DOHH2 (cell line): ENCODE measurements around the gene MED8.

Experiments
- H3F3A ChIP-seq: fragments of 200-600 bp; sonication (generic), shearing (Covaris generic); 2 replicates; pipeline ENCODE4 v1.6.0; 2016; ENCODE audit warnings: antibody characterized with exemption, mild to moderate bottlenecking; ENCODE audit not compliant: control insufficient read depth, insufficient read depth
- H3K27ac ChIP-seq: fragments of 200-600 bp; sonication (generic); 2 replicates; pipeline ENCODE4 v1.5.1; 2014; ENCODE audit warnings: low read depth, mild to moderate bottlenecking, low read length, moderate library complexity
- H3K27me3 ChIP-seq: fragments of 200-600 bp; sonication (generic); 2 replicates; pipeline ENCODE4 v1.6.1; 2014; ENCODE audit warnings: mild to moderate bottlenecking, low read length, mixed read lengths; ENCODE audit not compliant: control insufficient read depth
- H3K36me3 ChIP-seq: fragments of 200-600 bp; sonication (generic); 2 replicates; pipeline ENCODE4 v1.6.1; 2014; ENCODE audit warnings: mild to moderate bottlenecking, low read length, moderate library complexity, mixed read lengths; ENCODE audit not compliant: control insufficient read depth
- H3K4me1 ChIP-seq: fragments of 200-600 bp; sonication (generic); 2 replicates; pipeline ENCODE4 v1.6.1; 2014; ENCODE audit warnings: mild to moderate bottlenecking, low read length, mixed read lengths; ENCODE audit not compliant: control insufficient read depth
- H3K4me2 ChIP-seq: fragments of 200-600 bp; sonication (generic); 2 replicates; pipeline ENCODE4 v1.6.0; 2014; ENCODE audit warnings: mild to moderate bottlenecking, low read length, moderate library complexity
- H3K4me3 ChIP-seq: fragments of 200-600 bp; sonication (generic); 2 replicates; pipeline ENCODE4 v1.5.1; 2014; ENCODE audit warnings: mild to moderate bottlenecking, low read length, mixed read lengths
- H3K79me2 ChIP-seq: fragments of 200-600 bp; sonication (generic); 2 replicates; pipeline ENCODE4 v1.6.1; 2014; ENCODE audit warnings: mild to moderate bottlenecking, low read length, mixed read lengths; ENCODE audit not compliant: control insufficient read depth
- H3K9me2 ChIP-seq: fragments of 200-600 bp; sonication (generic); replicated peaks from 2 replicates; pipeline ENCODE4 v1.6.1; 2014; ENCODE audit warnings: mild to moderate bottlenecking, low read length, mixed read lengths; ENCODE audit not compliant: control insufficient read depth
- H3K9me3 ChIP-seq: fragments of 200-600 bp; sonication (generic); 2 replicates; pipeline ENCODE4 v1.6.1; 2014; ENCODE audit warnings: antibody characterized with exemption, low read length, mixed read lengths; ENCODE audit not compliant: control insufficient read depth, insufficient read depth
- H4K20me1 ChIP-seq: fragments of 200-600 bp; sonication (generic); 2 replicates; pipeline ENCODE4 v1.6.0; 2014; ENCODE audit warnings: low read depth, mild to moderate bottlenecking, antibody characterized with exemption, low read length, moderate library complexity; ENCODE audit not compliant: control insufficient read depth, insufficient read depth
- EZH2phosphoT487 ChIP-seq: fragments of 200-600 bp; sonication (generic); IDR thresholded peaks from 2 replicates; pipeline ENCODE4 v1.6.1; 2017; ENCODE audit warnings: borderline replicate concordance, mild to moderate bottlenecking, antibody characterized with exemption, low read length, moderate library complexity, mixed read lengths
- TF ChIP-seq, protein P1 (sequence below): fragments of 200-600 bp; sonication (generic); IDR thresholded peaks from one replicate; pipeline ENCODE4 v1.5.1; 2014; ENCODE audit warnings: antibody characterized with exemption, mild to moderate bottlenecking, low read depth, low read length; ENCODE audit not compliant: poor library complexity, severe bottlenecking

The MED8 gene

DNA sequence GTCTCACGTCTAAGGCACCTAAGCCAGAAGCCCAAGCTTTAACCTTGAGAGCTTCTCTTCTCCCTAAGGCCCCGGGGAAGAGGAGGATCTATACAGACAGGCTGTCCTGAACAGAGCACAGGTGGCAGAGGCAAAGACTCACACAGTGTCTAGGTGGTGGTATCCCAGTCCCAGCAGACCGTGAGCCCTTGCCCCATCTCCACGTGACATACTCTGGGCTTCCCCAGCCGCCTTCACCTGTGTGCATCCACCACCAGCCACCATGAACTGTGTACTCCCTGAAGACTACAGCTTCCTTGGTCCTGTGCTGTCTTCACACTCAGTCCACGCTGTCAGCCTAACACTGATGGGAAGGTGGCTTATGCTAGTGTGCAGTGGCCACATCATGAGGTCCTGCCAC lies 31.8 kb upstream of the MED8 start:
- peaks cover 71% of the 10 kb centered on the region for H3K36me3 ChIP-seq
- no peak overlapping the region for H3K4me2 ChIP-seq

DNA sequence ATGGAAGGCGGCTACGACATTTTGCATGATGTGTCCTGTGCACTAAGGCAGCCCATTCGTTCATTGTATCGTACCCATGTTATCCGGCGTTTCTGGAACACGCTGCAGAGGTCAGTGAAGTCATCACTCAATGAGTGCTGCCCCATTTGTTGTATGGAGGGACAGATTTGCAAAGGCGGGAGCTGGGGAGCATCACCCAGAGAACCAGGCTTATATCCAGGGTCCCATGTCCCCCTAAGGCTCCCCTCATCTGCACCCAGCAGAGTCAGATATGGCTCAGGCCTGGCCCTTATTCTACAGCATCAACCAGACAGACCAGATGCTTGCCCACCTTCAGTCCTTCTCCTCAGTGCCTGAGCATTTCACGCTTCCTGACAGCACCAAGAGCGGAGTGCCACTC lies 31.3 kb upstream of the MED8 start:
- H3K79me2 ChIP-seq = no peaks in the 10 kb centered on the region
- no peak overlapping the region for H3K4me2 ChIP-seq
- H3K27me3 ChIP-seq = no peaks in the 10 kb centered on the region
- H3K4me3 ChIP-seq = no peak overlapping the region
- H3K36me3 ChIP-seq = peaks cover 69% of the 10 kb centered on the region
- TF ChIP-seq, protein P1, sequence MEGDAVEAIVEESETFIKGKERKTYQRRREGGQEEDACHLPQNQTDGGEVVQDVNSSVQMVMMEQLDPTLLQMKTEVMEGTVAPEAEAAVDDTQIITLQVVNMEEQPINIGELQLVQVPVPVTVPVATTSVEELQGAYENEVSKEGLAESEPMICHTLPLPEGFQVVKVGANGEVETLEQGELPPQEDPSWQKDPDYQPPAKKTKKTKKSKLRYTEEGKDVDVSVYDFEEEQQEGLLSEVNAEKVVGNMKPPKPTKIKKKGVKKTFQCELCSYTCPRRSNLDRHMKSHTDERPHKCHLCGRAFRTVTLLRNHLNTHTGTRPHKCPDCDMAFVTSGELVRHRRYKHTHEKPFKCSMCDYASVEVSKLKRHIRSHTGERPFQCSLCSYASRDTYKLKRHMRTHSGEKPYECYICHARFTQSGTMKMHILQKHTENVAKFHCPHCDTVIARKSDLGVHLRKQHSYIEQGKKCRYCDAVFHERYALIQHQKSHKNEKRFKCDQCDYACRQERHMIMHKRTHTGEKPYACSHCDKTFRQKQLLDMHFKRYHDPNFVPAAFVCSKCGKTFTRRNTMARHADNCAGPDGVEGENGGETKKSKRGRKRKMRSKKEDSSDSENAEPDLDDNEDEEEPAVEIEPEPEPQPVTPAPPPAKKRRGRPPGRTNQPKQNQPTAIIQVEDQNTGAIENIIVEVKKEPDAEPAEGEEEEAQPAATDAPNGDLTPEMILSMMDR = no peak
- TF ChIP-seq EZH2phosphoT487 = no peak
- H3K9me3 ChIP-seq = no peaks in the 10 kb centered on the region
- H4K20me1 ChIP-seq = no peaks in the 10 kb centered on the region
- no peak overlapping the region for H3K27ac ChIP-seq
- no peaks in the 10 kb centered on the region for H3F3A ChIP-seq
- H3K4me1 ChIP-seq = no peaks in the 10 kb centered on the region
- H3K9me2 ChIP-seq = no peaks in the 10 kb centered on the region

More for the DNA sequence above, 31.8 kb upstream of the MED8 start:
- Histone ChIP-seq H3K9me3 (no peaks in the 10 kb centered on the region), H3K4me1 (no peaks in the 10 kb centered on the region), H3F3A (no peaks in the 10 kb centered on the region), H4K20me1 (no peaks in the 10 kb centered on the region), H3K27ac (no peak overlapping the region), H3K4me3 (no peak overlapping the region), H3K27me3 (no peaks in the 10 kb centered on the region), H3K9me2 (no peaks in the 10 kb centered on the region), H3K79me2 (no peaks in the 10 kb centered on the region)
- TF ChIP-seq, protein P1 = no peak
- TF ChIP-seq EZH2phosphoT487 = no peak

DNA sequence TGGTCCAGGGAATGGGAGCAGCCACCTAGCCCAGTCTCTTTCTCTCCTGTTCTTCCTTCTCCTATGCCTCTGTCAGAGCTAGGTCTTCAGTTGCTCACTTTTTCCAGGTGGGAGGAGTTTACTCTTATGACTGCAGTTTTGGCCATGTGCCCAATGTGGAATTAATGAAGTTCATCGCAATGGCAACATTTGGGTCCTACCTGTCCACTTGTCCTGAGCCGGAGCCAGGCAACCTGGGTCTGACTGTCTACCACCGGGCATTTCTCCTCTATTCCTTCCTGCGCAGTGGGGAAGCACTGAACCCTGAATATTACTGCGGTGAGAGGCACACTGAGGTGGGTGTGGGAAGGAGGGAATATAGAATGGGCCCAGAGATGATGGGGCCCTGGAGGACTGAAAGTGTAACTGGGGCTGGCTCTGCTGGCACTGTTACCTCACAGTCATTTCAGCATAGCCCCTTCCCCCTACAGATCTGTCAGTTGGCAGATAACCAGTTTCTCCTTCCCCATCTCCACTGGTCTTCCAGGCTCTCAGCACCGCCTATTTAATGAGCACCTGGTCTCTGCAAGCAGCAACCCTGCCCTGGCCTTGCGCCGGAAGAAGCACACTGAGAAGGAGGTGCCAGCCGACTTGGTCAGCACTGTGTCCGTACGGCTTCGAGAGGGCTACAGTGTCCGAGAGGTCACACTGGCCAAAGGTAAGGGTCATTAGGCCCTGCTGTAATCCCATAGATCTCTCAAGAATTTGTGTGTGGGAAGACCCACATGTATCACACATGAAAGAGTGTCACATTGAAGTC lies 30.2 kb upstream of the MED8 start:
- Histone ChIP-seq H3K4me3 (no peak overlapping the region), H4K20me1 (no peaks in the 10 kb centered on the region), H3F3A (no peaks in the 10 kb centered on the region), H3K27ac (no peak overlapping the region), H3K4me2 (no peak overlapping the region), H3K9me3 (no peaks in the 10 kb centered on the region), H3K36me3 (peaks cover 67% of the 10 kb centered on the region), H3K4me1 (no peaks in the 10 kb centered on the region), H3K79me2 (no peaks in the 10 kb centered on the region), H3K27me3 (no peaks in the 10 kb centered on the region), H3K9me2 (no peaks in the 10 kb centered on the region)
- no peak for TF ChIP-seq EZH2phosphoT487
- TF ChIP-seq, protein P1 = no peak
